ENCODE data around the gene ANO1.

ANO1 gene

GRCh38 chr11:70164705-70165104 lies 86.6 kb downstream of the ANO1 start:
- no peak for DNase-seq (ENCODE audit: low read depth in 3 of 3)

- no peak for DNase-seq (ENCODE audit: low read depth in 3 of 3)
These were observed 89.0 kb downstream of the ANO1 start for GRCh38 chr11:70167120-70167519.

- no peak for DNase-seq (ENCODE audit: low read depth in 3 of 3)
These were observed 89.7 kb downstream of the ANO1 start for GRCh38 chr11:70167723-70168404.

- no peak for DNase-seq (ENCODE audit: low read depth in 3 of 3)
These were observed 90.3 kb downstream of the ANO1 start for GRCh38 chr11:70168405-70168754.

GRCh38 chr11:70169127-70169526 lies 91.0 kb downstream of the ANO1 start:
- DNase-seq (ENCODE audit: low read depth in 3 of 3), result no peak

- DNase-seq (ENCODE audit: low read depth in 3 of 3), result no peak
These were observed 91.5 kb downstream of the ANO1 start for GRCh38 chr11:70169632-70170031.

- DNase-seq (ENCODE audit: low read depth in 3 of 3), result no peak
These were observed 92.6 kb downstream of the ANO1 start for GRCh38 chr11:70170596-70171210.

- DNase-seq (ENCODE audit: low read depth in 3 of 3), result no peak
These were observed 94.9 kb downstream of the ANO1 start for GRCh38 chr11:70173018-70173417.

GRCh38 chr11:70174547-70175235 lies 96.6 kb downstream of the ANO1 start:
- DNase-seq (ENCODE audit: low read depth in 3 of 3), result no peak

- no peak for DNase-seq (ENCODE audit: low read depth in 3 of 3)
These were observed 97.2 kb downstream of the ANO1 start for GRCh38 chr11:70175236-70175698.

GRCh38 chr11:70176940-70177689 lies 99.0 kb downstream of the ANO1 start:
- DNase-seq (ENCODE audit: low read depth in 3 of 3), result peak; percentile 46 to 57 (median 51)

- no peak for DNase-seq (ENCODE audit: low read depth in 3 of 3)
These were observed 102.8 kb downstream of the ANO1 start for GRCh38 chr11:70180906-70181305.

- DNase-seq (ENCODE audit: low read depth in 3 of 3), result no peak
These were observed 104.1 kb downstream of the ANO1 start for GRCh38 chr11:70182266-70182665.

- no peak for DNase-seq (ENCODE audit: low read depth in 3 of 3)
These were observed 104.9 kb downstream of the ANO1 start for GRCh38 chr11:70183032-70183431.

GRCh38 chr11:70183483-70184176 lies 105.5 kb downstream of the ANO1 start:
- no peak for DNase-seq (ENCODE audit: low read depth in 3 of 3)

- no peak for DNase-seq (ENCODE audit: low read depth in 3 of 3)
These were observed 106.3 kb downstream of the ANO1 start for GRCh38 chr11:70184396-70184795.

GRCh38 chr11:70185348-70186055 lies 107.4 kb downstream of the ANO1 start:
- DNase-seq (ENCODE audit: low read depth in 3 of 3), result no peak

GRCh38 chr11:70186420-70186819 lies 108.3 kb downstream of the ANO1 start:
- DNase-seq (ENCODE audit: low read depth in 3 of 3), result no peak

- DNase-seq (ENCODE audit: low read depth in 3 of 3), result no peak
These were observed 108.8 kb downstream of the ANO1 start for GRCh38 chr11:70186936-70187335.

GRCh38 chr11:70187771-70188170 lies 109.7 kb downstream of the ANO1 start:
- DNase-seq (ENCODE audit: low read depth in 3 of 3), result no peak

- DNase-seq (ENCODE audit: low read depth in 3 of 3), result no peak
These were observed 111.5 kb downstream of the ANO1 start for GRCh38 chr11:70189622-70190021.

All from stimulated activated CD4-positive, alpha-beta T cell treated with anti-CD3 and anti-CD28 coated beads, TNF-alpha, amount 100 ng/mL, for 48 hours (primary cell).